ENCODE measurements around the gene SLC35F3.
"Not testable (repeated sequence)": the region's sequence is repeated elsewhere in the genome, so short reads cannot be mapped to it uniquely, and the experiment has no call there.

SLC35F3 gene

DNA sequence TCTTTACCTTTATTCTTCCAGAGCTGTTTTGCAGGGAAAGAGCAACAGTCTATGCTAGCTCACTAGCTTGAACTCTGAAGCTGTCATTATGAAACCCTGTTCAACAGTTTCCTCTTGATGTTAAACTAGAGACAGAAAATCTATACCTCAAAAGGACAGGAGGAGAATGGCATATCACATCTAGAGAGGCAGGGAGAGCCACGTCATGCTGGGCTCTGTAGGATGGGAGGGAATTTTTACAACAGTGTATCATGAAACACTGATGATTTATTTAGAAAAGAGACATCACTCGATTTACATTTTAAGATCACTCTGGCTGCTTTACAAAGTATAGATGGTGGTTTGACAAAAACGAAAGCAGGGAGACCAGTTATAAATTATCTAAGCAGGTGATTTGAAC lies 243.9 kb downstream of the SLC35F3 start:
- DNase-seq (ENCODE audit: low read depth), result no peak

DNA sequence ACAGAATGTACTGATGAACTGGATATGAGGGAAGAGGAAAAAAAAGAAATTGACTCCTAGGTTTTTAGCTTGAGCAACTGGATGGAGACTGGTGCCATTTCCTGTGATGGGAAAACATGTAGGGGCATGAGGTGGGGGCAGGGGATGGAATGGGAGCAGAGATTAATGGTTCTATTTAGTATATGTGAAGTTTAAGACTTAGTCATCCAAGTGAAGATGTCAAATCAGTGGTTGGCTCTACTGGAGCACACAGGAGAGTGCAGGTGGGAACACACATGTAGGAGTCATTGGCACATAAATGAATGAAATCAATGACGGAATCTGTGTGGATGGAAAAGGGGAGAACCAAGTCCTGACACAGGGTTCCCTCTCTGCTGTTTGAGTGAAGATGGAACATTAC lies 244.3 kb downstream of the SLC35F3 start:
- DNase-seq (ENCODE audit: low read depth), result no peak

DNA sequence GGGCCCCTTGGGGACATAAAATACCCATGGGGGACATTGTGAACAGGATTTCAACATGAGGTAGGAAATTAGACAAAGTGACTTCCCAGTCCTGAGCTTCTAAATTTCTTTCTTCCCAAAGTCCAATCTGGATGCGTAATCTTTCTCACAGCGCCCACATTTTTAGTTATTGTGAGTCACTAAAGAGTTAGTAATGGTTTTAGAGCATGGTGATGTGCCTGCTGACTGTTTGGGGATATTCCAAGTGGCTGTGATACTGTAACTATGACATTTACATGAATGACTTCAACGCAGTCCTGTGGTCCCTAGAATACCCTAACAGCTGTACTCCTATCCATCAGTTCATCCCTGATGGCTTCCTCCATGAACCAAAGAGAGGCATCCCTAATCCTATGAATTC lies 244.7 kb downstream of the SLC35F3 start:
- no peak for DNase-seq (ENCODE audit: low read depth)

DNA sequence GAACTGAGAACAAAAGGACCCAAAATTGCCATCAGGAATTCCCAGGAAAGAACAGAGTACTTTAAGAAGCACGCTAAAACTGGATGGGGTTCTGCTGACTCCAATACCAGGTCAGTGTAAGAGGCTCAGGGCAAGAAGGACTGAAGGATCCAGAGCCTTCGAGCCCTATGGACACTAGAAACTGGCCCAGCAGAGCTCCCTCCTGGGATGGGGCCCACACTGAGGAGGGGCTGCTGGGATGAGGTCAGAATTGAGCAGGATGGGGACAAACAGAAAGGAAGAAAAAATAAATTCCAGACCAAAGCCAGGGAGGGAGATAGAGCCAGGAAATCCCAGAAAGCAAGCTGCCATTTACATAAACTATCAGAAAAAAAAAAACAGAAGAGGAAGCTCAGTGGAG lies 246.4 kb downstream of the SLC35F3 start:
- no peak for DNase-seq (ENCODE audit: low read depth)

DNA sequence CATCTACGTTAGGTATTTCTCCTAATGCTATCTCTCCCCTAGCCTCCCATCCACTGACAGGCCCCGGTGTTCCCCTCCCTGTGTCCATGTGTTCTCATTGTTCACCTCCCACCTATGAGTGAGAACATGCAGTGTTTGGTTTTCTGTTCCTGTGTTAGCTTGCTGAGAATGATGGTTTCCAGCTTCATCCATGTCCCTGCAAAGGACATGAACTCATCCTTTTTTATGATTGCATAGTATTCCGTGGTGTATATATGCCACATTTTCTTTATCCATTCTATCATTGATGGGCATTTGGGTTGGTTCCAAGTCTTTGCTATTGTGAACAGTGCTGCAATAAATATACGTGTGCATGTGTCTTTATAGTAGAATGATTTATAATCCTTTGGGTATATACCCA lies 247.9 kb downstream of the SLC35F3 start:
- not testable (repeated sequence) for DNase-seq (ENCODE audit: low read depth)

DNA sequence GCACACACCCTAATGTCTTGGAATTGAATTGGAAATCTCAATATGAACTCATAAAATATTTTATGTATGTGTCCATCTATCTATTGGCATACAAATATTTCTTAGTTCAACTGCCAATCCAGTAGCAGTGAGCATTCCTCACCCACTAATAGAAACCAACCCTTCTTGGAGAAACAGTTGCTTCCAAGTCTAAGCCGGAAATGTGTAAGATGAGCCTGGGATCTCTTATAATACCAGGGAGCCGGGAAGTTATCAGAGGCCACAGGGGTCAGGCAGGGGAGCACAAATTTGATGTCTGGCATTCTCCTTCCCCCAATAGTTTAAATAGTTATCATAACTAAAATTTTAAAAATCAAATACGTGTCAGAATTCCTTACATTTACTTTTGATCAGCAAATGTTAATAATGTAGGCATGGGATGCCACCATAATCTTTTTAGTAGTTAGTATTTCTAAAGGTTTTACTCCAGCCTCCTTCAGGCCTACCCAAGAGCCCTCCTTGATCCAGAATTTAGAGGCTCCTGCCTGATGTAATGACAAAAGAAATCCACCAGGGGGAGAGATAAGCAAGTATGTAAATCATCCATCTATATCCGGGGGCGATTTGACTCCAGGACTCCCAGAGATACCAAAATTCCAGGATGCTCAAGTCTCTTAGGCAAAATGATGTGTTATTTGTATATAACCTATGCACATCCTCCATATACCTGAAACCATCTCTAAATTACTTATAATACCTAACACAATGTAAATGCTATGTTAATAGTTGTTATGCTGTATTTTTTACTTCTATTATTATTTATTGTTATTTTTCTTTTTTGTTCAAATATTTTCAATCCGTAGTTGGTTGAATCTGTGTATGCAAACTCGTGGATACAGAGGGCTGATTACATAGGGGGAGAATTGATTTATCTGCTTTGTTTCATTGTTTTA lies 250.1 kb downstream of the SLC35F3 start:
- DNase-seq (ENCODE audit: low read depth), result peak; percentile 63

DNA sequence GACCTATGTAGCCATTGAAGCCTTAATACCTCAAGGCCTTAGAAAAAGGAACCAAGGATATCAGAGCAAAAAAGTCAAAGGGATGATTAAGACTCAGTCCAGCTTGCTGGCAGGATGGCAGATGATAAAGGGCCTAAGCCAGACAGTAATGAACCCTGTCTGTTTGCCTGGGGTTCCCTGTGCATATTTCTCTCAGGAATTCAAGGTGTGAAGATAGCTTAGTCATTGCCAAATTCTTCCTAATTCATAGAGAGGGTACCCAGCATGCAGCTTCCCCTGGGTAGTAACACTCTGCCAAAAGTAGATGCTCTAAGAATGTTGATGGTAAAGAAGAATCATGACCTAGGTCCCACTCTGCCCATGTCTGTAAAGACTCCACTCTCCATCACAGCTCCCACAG lies 258.2 kb downstream of the SLC35F3 start:
- DNase-seq (ENCODE audit: low read depth), result no peak

DNA sequence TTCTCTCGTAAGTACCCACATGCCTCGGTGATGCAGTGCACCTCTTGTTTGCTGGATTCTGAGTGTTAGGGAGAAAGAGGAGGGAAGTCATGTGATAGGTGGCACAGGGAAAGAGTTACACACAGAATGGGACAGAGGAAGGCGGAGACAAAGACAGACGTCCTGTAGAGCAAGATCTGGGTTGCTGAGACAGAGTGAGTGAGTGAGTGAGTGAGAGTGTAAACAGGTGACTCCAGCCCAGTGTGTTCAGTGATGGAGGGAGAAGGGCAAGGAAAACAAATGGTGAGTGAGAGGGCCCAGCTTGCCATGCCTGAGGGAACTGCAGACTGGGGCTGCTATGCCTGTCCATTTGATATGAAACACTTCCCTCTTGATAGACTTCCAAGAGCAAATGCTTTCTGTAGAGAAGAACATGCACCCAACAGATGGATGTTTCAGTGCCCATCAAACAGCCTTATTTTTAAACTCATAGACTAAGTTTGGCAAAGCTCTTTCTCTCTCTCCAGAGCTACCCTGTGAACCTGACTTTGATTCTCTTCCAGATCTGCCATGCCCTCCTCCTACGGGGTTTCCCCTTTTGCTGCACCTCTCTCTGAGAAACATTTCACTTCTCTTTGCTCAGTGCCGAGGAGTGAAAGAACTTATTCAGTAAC lies 258.9 kb downstream of the SLC35F3 start:
- DNase-seq (ENCODE audit: low read depth), result no peak

DNA sequence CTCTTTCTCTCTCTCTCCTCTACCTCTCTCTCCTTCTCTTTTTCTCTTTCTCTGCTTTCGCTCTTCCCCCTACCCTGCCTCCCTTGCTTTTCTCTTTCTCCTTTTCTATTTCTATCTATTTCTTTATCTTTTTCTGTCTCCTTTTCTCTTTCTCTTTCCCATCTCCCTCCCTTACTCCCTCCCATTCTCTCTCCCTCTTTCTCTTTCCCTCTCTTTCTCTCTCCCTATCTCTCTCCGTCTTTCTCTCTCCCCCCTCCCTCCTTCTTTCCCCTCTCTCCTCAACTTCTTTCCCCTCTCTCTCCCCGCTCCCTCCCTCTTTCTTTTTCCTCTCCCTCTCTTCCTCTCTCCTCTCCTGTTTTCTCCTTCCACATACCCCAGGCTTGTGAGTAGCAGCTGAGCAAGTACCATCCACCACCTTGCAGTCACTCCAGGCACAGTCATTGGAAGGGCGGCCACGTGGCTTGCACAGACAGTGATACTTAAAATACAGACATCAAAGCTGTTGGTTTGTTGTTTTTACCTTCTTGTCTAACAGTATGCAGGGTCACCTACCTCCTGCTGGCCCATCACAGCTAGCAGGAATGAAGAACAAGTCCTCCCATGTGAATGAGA lies 259.7 kb downstream of the SLC35F3 start:
- no peak for DNase-seq (ENCODE audit: low read depth)

DNA sequence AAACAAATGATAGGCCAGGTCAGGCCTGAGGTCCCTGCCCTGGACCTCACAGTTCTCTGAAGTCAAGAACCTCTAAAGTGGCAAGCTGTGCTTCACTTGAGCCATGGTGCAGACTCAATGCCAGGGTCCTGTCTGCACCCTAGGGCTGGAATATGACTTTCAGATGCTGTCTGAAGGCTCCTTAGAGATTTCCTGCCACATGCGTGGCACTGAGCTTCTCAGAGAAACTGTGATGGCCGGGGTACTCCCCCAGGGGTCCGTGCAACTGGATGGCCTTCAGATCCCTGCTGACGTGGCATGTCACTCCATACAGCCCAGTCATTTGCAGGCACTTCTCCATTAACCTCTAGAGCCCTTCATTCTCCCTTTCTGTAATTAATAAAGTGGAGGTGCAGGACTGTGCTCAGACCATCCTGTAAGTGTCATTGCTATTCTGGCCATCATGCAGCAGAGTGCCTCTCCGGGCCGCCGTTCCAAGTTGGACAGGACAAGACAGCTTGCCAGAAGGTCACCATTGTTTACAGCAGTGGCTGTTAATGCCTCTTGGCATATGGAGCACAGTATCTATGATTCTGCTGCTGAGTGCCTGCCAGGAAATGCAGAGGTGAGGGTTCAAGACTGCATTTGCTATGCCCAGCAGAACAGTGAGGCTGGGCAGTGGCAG lies 263.7 kb downstream of the SLC35F3 start:
- no peak for DNase-seq (ENCODE audit: low read depth)

DNA sequence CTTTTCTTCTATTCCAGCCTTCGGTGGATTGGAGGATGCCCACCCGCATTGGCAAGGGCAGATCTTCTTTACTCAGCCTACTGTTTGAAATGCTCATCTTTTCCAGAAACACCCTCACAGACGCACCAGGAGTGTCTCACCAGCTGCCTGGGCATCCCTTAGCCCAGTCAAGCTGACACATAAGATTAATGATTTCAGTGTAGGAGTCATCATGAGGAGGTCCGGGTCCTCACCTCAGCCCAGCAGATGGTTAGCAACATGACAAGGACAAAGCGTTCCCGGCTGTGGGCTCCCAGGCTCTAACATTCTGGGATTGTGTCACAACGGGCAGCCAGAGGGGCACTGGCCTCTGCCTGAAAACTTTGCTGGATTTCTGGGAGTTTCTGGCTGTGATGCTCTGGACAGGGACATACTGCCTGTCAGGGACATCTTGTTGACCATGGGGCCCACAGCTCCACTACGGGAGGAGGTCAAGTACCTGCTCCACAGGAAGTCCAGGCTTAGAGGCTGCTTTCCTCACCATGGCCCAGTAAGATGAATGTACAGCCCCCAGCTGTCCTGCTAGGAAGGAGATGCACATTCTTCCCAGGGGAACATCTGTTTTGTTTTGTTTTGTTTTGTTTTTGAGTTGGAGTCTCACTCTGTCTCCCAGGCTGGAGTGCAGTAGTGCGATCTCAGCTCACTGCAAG lies 264.8 kb downstream of the SLC35F3 start:
- no peak for DNase-seq (ENCODE audit: low read depth)

DNA sequence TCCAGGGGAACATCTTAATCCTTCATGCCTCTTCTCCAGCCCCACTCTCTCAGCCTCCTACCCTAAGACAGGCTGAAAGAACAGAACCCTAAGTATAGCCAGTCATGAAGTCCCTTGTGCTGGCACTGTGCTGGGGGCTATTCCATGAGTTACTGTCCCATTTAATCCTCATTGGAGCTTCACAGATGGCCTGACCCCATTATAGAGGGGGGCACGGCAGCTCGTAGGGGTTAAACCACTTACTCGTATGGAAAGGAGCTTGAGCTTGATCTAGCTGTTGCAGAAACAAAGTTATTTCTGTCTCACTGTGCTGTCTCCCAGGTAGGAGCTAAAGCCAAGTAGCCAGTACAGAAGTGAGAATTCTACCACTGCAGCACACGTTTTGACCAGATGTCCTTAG lies 265.6 kb downstream of the SLC35F3 start:
- DNase-seq (ENCODE audit: low read depth), result no peak

DNA sequence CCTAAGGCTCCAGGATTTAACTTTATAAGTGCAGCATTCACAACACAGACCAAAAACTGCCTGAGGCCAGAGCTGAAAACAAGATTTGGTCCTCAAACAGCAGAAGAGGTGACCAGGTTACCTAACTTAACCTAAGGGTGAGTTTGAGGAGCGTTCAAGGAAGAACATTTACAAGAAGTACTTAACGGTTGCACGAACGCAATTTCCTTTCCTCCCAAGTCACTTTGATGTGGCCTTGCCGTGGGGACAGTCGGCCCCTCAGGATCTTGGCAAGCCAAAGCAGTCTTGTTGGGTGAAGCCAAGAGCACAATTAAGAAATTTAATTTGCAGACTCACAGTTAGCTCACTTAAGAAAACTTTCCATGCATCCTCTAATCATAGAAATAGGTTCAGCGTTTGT lies 266.1 kb downstream of the SLC35F3 start:
- no peak for DNase-seq (ENCODE audit: low read depth)

DNA sequence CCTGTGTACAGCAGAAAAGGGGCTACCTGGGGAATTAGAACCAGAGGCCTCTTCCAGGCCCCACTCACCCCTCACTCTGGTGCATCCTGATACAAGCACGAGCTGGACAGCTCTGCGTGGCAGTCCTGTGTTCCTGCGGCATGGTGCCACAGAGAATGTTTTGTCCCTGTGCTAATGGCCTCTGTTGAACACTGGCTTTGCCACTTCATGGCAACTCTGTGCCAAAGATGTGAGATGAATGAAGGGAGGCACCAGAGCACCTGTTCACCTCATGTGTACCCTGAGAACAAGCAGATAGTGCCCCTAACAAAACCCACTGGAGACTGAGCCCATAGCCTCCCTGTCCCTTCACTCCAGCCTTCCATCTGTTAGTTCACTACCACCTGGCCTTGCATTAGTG lies 269.5 kb downstream of the SLC35F3 start:
- DNase-seq (ENCODE audit: low read depth), result no peak

DNA sequence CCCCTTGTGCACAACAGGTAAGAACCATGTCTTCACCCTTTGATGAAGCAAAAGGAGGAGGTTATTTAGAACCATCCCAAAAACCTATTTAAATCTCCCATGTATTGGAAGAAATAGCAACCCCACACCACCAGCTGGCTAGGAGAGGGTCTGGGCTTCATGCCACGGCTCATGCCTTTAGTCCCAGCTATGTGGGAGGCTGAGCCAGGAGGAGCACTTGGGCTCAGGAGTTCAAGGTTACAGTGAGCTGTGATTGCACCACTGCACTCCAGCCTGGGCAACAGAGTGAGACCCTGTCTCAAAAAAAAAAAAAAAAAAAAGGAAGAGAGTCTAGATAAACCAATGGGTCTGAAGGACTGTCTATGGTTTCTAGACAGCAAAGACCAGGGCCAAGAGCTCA lies 270.9 kb downstream of the SLC35F3 start:
- no peak for DNase-seq (ENCODE audit: low read depth)

DNA sequence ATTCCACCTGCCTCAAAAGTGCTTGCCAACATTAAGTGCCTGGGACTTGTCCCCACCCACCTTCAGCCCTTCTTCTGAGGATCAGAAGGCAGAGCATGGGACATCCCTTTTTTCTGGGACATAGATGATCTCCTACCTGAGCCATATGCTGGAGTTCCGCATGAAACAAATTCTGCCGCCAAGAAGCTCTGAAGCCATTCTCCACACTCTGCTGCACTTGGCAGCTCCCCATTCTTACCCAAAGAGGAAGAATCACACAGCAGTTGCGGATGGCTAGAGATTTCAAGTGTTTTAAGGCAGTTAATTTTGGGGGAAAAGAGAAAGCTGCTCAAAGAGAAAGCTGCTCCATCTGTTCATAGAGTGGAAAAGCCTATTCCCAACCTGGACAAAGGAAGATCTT lies 271.5 kb downstream of the SLC35F3 start:
- DNase-seq (ENCODE audit: low read depth), result no peak

DNA sequence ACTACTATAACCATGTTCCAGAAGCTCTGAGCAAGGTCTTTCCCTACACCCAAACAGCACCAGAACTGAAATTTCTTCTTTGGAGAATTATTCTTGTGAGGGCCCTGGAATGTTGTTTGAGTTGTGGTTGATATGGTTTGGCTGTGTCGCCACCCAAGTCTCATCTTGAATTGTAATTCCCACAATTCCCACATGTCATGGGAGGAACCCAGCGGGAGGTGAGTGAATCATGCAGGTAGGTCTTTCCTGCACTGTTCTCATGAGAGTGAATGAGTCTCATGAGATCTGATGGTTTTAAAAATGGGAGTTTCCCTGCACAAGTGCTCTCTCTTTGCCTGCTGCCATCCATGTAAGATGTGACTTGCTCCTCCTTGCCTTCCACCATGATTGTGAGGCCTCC lies 272.4 kb downstream of the SLC35F3 start:
- not testable (repeated sequence) for DNase-seq (ENCODE audit: low read depth)

DNA sequence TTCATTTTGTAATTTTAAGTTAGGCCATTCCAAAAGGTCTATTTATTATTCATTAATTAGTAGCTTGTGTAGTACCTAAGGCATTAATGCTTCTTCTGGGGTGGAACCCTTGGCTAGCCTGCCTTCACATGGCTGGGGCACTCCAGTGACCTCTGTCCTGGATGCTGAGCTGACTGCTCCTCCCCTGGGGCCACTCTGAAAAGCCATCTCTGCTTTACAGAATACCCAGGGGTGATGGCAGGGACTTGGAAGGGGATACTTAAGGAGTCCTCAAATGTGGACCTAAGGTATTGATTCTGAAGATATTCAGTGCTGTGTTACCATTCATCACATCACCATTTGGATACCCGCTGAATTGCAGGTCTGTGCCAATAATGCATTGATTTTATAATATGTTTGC lies 281.0 kb downstream of the SLC35F3 start:
- no peak for DNase-seq (ENCODE audit: low read depth)

DNA sequence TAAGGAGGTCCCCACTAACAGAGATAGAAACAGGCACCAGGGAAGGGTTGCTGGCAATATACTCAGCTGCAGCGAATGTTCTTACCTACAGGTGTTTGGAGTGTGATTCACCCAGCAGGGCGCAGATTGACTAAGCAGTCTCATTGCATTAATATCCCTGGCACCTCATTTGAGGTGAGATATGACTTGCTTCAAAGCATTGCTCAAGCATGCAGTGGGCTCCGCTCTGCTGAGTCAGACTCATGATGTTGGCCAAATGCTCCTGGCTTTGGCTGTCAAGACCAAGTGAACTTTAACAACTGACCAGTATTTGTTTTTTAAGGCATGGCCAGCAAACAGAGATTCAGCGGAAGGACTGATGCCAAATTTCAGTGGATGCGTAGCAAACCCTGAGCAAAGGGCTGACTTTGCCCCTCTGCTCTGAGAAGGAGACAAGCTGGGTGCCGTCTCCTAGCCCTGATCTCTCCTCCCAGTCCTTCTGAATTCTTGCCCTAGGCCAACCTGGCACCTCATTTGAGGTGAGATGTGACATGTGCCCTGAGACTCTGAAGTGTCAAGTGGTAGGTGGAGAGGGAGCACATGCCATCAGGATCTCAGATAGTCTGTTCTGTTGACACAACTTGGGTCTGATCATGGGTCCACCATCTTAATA lies 281.7 kb downstream of the SLC35F3 start:
- peak; percentile 74 for DNase-seq (ENCODE audit: low read depth)

DNA sequence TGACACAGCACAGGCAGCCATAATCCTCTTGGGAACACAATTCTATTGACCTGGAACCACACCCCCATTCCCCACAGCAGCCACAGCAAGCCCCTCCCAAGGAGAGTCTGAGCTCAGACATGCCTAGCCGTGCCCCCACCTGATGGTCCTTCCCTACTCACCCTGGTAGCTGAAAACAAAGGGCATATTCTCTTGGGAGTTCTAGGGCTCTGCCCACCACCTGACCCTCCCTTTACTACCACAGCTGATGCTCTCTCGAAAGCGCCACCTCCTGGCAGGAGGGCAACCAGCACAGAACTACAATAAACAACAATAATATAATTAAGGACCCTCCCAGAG lies 283.9 kb downstream of the SLC35F3 start:
- no peak for DNase-seq (ENCODE audit: low read depth)

DNA sequence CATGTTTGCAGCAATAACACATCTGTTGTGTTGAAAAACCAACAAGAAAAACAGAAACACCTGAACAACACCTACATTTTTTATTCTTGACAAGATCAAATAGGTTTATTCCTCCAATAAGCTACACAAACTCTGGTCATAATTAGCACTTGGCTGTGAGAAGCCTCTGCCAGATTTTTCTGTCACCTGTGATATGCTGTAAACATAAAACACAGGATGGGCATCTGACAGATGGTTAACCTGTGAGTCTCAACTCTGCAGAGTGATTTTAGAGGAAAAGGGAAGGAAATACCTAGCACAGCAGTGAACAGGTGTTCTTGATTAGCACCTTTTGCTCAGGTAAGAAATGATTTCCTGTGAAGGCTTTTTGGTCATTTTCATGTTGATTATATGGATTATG lies 293.4 kb downstream of the SLC35F3 start:
- no peak for DNase-seq (ENCODE audit: low read depth)
